H1 (cell line): ENCODE results near the gene JAKMIP1.

ENCODE experiments used
- BRCA1 ChIP-seq: IDR thresholded peaks from 2 replicates; pipeline ENCODE4 v1.6.1; 2012; ENCODE audit warnings: low read depth, low read length, improper control_type of control experiment
- CREB1 ChIP-seq: IDR thresholded peaks from 2 replicates; pipeline ENCODE4 v1.6.1; 2012; ENCODE audit warnings: inconsistent platforms
- CTCF ChIP-seq, 3 experiments: IDR thresholded peaks; 1 replicate in 2 of 3; 2 replicates in 1 of 3; pipeline versions ENCODE4 v1.5.1 to v1.6.1; 2011; ENCODE audit warnings: low read length in 3 of 3, mild to moderate bottlenecking in 3 of 3, inconsistent platforms in 2 of 3, low read depth in 1 of 3, moderate library complexity in 1 of 3; ENCODE audit not compliant: insufficient read depth in 1 of 3; ENCODE audit errors: control extremely low read depth in 1 of 3

- TF ChIP-seq CTCF (IDR thresholded peaks at IDR 0.05; ENCODE audit: control extremely low read depth in 1 of 3, insufficient read depth in 1 of 3, low read depth in 1 of 3, low read length in 3 of 3) (no peak), CREB1 (no peak), BRCA1 (no peak)
Measured at GRCh38 chr4:6245246-6246169, 45.2 kb upstream of the JAKMIP1 start.
